ENCODE results near the gene STON1.
"Not testable (repeated sequence)": the region's sequence is repeated elsewhere in the genome, so short reads cannot be mapped to it uniquely, and the experiment has no call there.

Gene STON1

DNA sequence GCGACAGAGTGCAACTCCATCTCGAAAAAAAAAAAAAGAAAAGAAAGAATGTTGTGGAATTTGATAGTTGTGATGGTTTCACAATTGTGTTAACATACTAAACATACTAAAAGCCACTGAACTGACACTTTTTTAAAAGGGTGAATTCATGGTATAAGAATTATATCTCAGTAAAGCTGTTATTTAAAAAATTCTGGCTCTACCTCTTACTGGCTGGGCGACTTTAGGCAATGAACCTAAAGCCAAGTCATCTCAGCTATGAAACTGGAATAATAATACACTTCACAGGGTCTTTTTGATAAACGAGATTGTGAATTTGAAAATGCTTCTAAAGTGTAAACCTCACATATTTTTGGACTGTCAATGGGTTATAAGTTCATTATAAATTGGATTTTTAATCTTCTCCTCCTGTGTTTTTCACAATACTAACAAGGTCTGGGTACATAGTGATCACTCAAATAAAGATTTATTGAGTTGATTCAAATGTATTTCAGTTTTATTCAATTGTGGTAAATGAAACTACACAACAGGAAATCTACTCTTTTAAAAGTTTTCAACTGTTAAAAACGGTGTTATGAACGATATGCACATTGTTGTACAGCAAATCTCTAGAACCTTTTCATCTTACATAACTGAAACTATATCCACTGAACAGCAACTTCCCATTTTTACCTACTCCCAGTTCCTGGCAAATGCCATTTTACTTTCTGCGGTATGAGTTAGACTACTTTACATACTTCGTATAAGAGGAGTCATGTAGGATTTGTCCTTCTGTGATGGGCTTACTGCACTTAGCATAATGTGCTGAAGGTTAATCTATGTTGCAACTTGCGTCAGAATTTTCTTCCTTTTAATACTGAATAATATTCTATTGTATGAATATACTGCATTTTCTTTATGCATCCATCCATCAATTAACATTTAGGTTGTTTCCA lies 44.7 kb downstream of the STON1 start:
- no peak for DNase-seq

- DNase-seq: no peak
Observed at GRCh38 chr2:48578313-48578712, 48.4 kb downstream of the STON1 start.

DNA sequence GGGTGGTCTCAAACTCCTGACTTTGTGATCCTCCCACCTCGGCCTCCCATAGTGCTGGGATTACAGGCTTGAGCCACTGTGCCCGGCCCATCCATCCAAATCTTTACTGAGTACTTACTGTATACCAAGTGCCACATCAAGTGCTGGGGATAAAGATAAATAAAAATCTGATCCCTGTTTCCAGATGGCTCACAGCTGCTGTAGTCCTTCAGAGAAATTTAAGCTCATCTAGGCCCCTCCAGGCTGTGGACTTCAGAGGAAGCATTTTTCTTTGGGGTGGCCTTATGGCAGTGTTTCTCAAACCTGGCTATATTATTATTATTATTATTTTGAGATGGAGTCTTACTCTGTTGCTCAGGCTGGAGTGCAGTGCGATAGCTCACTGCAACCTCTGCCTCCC lies 54.0 kb downstream of the STON1 start:
- no peak for DNase-seq

GRCh38 chr2:48584551-48584950 lies 54.6 kb downstream of the STON1 start:
- DNase-seq: no peak

DNA sequence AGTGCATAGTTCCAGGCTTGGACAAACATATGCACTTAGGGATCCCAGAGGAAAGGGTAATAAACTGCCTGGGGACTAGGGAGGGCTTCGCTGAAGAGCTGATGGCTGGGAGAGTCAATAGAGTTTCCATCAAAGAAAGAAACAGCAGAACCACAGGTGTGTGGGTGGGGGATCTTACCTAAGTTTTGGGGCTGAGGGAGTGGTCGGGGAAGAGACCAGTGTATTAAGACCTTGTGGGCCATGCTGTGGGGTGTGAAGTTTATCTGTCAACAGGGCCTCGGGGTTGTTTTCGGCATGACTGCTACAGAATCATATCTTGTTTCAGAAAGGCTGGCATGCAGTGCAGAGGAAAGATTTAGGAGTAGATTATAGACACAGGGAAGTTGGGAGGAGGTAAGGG lies 56.5 kb downstream of the STON1 start:
- no peak for DNase-seq

- DNase-seq: no peak
Observed at GRCh38 chr2:48587560-48587959, 57.6 kb downstream of the STON1 start.

DNA sequence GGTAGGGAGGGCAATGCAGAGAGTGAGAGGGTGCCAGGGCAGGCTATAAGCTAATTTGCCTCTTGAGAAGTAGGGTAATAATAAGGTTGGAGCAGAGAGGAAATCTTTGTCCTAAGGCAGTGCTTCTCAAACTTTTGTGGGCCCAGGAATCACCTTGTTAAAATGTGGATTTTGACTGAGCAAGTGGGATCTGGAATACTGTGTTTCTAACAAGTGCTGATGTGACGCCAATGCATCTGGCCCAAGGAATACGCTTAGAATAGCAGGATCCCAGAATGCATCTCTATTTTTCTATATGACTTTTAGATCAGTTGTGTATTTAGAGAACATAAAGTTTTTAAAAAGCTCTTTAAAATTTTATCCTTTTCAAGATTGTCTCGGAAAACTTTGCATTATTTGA lies 58.0 kb downstream of the STON1 start:
- DNase-seq: no peak

DNA sequence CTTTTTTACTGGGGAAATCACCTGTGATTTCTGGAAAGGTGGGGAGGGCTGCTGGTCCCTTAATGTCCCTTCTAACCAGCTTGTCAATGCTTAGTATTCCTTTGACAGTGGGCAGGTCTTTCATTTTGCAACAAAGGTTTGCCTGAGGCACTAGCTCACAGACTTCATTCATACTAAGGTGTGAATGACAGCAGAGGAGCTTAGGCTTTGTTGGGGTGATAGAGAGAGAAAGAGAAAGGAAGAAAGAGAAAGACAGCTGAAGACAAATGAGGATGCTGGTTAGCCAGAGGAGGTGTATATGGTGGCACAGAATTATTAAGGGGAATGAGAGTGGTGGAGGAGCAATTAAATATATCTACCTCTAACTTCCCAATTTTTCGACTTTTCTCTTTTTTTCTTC lies 58.8 kb downstream of the STON1 start:
- DNase-seq: no peak

DNA sequence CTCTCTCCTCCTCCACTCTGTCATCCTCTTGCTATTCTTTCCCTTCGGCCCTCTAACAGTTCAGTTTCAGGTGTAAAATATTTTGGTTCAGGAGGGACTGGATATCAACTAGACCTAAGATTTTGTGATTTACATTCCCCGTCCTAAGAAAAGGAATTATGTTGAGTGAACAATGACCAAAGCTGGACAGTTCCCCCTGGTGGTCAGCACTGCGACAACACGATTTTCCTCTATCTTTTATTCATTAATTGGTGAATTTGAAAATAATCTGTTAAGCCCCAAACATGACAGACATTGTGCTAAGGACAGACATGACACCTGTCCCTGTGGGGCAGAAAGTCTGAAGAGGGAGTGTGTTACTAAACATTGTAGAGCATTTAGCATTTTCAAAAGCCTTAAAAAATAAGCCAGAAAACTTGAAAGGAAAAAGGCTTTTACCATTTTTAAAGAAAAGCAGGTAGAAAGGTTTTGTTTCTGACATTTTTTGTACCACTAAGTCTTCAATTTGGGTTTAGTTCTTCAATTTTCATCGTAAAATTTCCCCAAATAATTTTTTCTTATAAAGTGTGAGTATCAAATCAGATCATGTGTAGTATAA lies 59.3 kb downstream of the STON1 start:
- peak; percentile 43 for DNase-seq

DNA sequence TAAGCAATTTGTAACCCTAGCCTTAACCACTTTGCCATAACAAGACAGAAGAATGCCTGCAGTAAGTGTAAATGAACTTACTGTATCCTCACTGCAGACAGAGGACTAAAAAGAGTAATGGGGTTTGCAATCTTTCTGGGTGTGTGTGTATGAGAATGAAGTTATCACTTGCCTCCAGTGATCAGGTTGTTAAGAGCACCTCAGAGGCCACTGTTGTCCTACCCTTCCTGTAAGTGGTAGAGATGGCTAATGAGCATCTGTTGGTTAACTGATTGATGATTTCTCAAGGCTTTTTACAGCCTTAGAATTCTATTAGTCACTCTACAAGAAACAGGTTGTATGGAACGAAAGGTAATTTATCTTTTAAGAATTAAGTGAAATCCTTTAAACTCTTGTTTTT lies 60.1 kb downstream of the STON1 start:
- DNase-seq: no peak

- no peak for DNase-seq
Observed at GRCh38 chr2:48592067-48592466, 62.1 kb downstream of the STON1 start.

GRCh38 chr2:48596751-48597150 lies 66.8 kb downstream of the STON1 start:
- not testable (repeated sequence) for DNase-seq

GRCh38 chr2:48597492-48597891 lies 67.5 kb downstream of the STON1 start:
- no peak for DNase-seq

- peak; percentile 46 for DNase-seq
Observed at GRCh38 chr2:48600204-48600813, 70.4 kb downstream of the STON1 start.

DNA sequence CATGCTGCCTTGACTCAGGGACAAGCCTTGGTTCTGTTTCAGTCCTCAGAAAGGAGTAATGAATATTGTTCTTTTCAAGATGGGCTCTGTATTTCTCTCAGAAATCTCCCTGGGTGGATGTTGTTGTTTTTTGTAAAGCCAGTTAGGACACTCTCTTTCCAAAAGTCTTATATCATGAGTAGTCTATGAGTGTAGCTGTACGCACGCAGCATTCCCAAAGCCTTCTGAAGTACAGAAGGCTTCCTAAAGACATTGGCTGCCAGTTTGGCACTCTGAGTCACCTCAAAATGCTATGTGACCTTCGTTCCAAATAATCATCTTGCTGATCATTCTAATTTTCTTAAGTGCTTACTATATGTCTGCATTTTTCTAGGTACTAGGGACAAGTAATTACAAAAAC lies 71.0 kb downstream of the STON1 start:
- peak; percentile 79 for DNase-seq

- DNase-seq: peak; percentile 13
Observed at GRCh38 chr2:48601349-48601748, 71.4 kb downstream of the STON1 start.

DNA sequence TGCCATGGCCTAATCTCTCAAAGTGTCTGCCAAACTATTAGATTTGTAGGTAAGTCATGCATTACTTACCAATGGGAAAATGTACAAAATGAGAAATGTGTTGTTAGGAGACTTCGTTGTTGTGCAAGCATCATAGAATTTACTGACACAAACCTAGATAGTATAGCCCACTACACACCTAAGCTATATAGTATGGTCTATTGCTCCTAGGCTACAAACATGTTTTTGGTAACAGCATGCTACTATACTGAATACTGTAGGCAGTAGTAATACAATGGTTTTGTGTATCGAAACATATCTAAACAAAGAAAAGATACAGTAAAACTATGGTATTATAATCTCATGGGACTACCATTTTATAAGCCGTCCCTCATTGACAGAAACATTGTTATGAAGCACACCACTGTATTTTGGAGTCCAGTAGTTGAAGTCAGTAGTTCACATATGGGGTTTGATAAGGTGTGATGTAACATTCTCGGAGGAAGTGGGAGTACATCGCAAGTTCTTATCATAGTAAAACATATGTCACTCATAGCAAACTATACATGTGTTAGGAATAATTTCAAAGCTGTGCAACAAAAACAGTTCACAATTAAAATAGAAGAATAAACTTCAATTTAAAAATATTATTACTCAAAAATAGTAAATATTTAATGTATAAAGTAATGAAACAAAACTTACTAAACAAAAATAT lies 75.7 kb downstream of the STON1 start:
- DNase-seq: no peak

GRCh38 chr2:48607307-48608014 lies 77.5 kb downstream of the STON1 start:
- DNase-seq: no peak

GRCh38 chr2:48613211-48613610 lies 83.3 kb downstream of the STON1 start:
- no peak for DNase-seq

- DNase-seq: not testable (repeated sequence)
Observed at GRCh38 chr2:48614581-48614980, 84.6 kb downstream of the STON1 start.

DNA sequence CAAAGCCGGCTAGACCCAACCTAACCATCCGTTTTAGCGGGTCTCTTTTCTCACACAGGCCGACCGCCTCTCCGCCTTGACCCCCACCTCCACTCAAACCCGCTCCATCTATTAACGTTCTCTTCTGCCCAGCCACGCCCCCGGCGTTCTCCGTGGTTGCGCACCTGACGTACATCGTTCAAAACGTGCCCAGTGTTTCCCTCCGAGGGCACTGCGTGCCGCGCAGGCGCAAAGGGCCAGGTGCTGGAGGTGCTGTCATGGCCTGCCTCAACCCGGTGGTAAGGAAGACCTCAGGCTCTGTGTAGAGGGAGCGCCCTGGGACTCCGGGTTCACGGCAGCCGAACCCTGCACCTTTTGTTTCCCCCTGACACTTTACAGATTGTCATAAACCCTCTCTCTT lies 87.7 kb downstream of the STON1 start, which contains the start of gene GTF2A1L:
Gene GTF2A1L (plus strand): TSS at position 239 of the 400 bp plus-strand sequence. CDS start 19 bp downstream, at position 258.
- DNase-seq: no peak

- DNase-seq: no peak
Observed at GRCh38 chr2:48619526-48619925, 89.6 kb downstream of the STON1 start.

All from fibroblast of skin of back (primary cell).